Stomach (tissue), 9 donors: ENCODE data around the gene BCR. TPM values are rescaled to one million over a fixed set of nuclear protein-coding genes. Genes with fewer than 3 reads are reported as not detected.

Experiments used
- DNase-seq, 2 donors: peaks; one replicate each; pipeline versions ENCODE4 v3.0.0 to v3.0.0-alpha.2; 2013 to 2019
- H3K27ac ChIP-seq, 5 donors: fragments of 200-600 bp in 4 of 5; sonication (generic) in 4 of 5; one replicate each; pipeline ENCODE4 v1.5.1; 2013 to 2019; ENCODE audit warnings: mild to moderate bottlenecking in 1 of 5, moderate library complexity in 1 of 5
- H3K27me3 ChIP-seq, 3 donors: fragments of 200-600 bp; sonication (generic); one replicate each; pipeline ENCODE4 v1.5.1; 2017 to 2019; ENCODE audit warnings: mixed run types in 1 of 3
- H3K36me3 ChIP-seq, 4 donors: fragments of 200-600 bp; sonication (generic); 1 replicate in 3 of 4; 2 replicates in 1 of 4; pipeline ENCODE4 v1.5.1; 2016 to 2019
- H3K4me1 ChIP-seq, 4 donors: fragments of 200-600 bp; sonication (generic); one replicate each; pipeline ENCODE4 v1.5.1; 2016 to 2019
- H3K4me3 ChIP-seq, 4 donors: fragments of 200-600 bp; sonication (generic) in 3 of 4; one replicate each; pipeline ENCODE4 v1.5.1; 2016 to 2019; ENCODE audit warnings: mild to moderate bottlenecking in 1 of 4
- H3K9me3 ChIP-seq, 4 donors: fragments of 200-600 bp; sonication (generic); one replicate each; pipeline ENCODE4 v1.5.1; 2016 to 2019
- CTCF ChIP-seq, 7 experiments: fragments of 450-650 bp in 4 of 7; fragments of 200-600 bp in 3 of 7; sonication (generic) in 3 of 7; IDR thresholded peaks; one replicate each; pipeline ENCODE4 v1.5.1; 2016 to 2019; ENCODE audit warnings: antibody characterized with exemption in 7 of 7, control low read depth in 2 of 7, mild to moderate bottlenecking in 1 of 7
- EP300 ChIP-seq: sonication (generic); formaldehyde crosslinking; IDR thresholded peaks from one replicate; pipeline ENCODE4 v1.6.1; 2017; ENCODE audit warnings: antibody characterized with exemption
- POLR2A ChIP-seq, 4 donors: fragments of 450-650 bp; IDR thresholded peaks; one replicate each; pipeline ENCODE4 v1.6.1; 2016; ENCODE audit warnings: antibody characterized with exemption in 4 of 4, control low read depth in 2 of 4, mild to moderate bottlenecking in 1 of 4, moderate library complexity in 1 of 4
- POLR2AphosphoS5 ChIP-seq, 3 donors: sonication (generic); formaldehyde crosslinking; IDR thresholded peaks; one replicate each; pipeline ENCODE4 v1.6.1; 2016; ENCODE audit warnings: antibody characterized with exemption in 3 of 3
- WGBS, 5 donors: extraction: QIAGEN DNeasy Blood & Tissue Kit in 3 of 5; methylation state at CpG; one replicate each; pipeline versions ENCODE4 v1.1.5 to v1.1.7; 2013 to 2018; 5-methylcytosine and 5-hydroxymethylcytosine counted together
- intact Hi-C: fragments of 100-400 bp; cut with DNase I; formaldehyde crosslinking; loops from one replicate; pipeline ENCODE4 v1.15.1; 2023; ENCODE audit warnings: low total_unique reads
- polyA plus RNA-seq, 3 donors: library from polyadenylated mRNA; stranded (reverse); fragments of 200-250 nt; gene quantifications; one replicate each; pipeline ENCODE4 v1.2.3, GENCODE V29; 2013
- total RNA-seq, 5 donors: library from RNA; depleted of rRNA; stranded (reverse); fragments of >200 nt; gene quantifications; one replicate each; pipeline versions ENCODE4 v1.1.0 to v1.2.3, GENCODE V29; 2014 to 2016
- donor health status: healthy with polysubstance abuse.
- donor health status: Bipolar disorder and iron deficiency.
- donor health status: healthy.

Gene BCR
- total and polyA plus RNA-seq, 8 donors, result 10.4 to 80.1 (median 19.6) TPM

GRCh38 chr22:23359583-23360123, 179.3 kb downstream of the BCR start:
- intact Hi-C loops, result no loop called here
- Histone ChIP-seq H3K9me3 (no peaks in the 10 kb centered on the region), H3K27ac (no peak overlapping the region), H3K4me1 (peaks cover 0 to 6% (median 0%) of the 10 kb centered on the region in 4 donors), H3K27me3 (no peaks in the 10 kb centered on the region), H3K4me3 (no peak overlapping the region), H3K36me3 (no peaks in the 10 kb centered on the region)
- 63 to 70% (median 67%) methylated on average over 5 of the region's 5 CpGs for WGBS, 5 donors
- DNase-seq, result no peak
- TF ChIP-seq POLR2A (IDR thresholded peaks at IDR 0.05) (no peak), EP300 (no peak), POLR2AphosphoS5 (IDR thresholded peaks at IDR 0.05) (no peak), CTCF (IDR thresholded peaks at IDR 0.05) (no peak)

GRCh38 chr22:23361676-23362075, 181.4 kb downstream of the BCR start:
- no peaks in the 10 kb centered on the region for H3K9me3 ChIP-seq
- no peaks in the 10 kb centered on the region for H3K27me3 ChIP-seq
- no peaks in the 10 kb centered on the region for H3K36me3 ChIP-seq
- H3K4me3 ChIP-seq, result no peak overlapping the region
- H3K27ac ChIP-seq, result no peak overlapping the region
- TF ChIP-seq POLR2A (IDR thresholded peaks at IDR 0.05), result no peak
- TF ChIP-seq CTCF (IDR thresholded peaks at IDR 0.05), result no peak
- no peak for TF ChIP-seq POLR2AphosphoS5 (IDR thresholded peaks at IDR 0.05)
- TF ChIP-seq EP300, result no peak
- H3K4me1 ChIP-seq, result peaks cover 0 to 6% (median 0%) of the 10 kb centered on the region in 4 donors
- no peak for DNase-seq
- intact Hi-C loops, result no loop called here

GRCh38 chr22:23363683-23364082, 183.4 kb downstream of the BCR start:
- intact Hi-C loops, result no loop called here
- Histone ChIP-seq H3K9me3 (no peaks in the 10 kb centered on the region), H3K36me3 (no peaks in the 10 kb centered on the region), H3K4me1 (peaks cover 0 to 6% (median 0%) of the 10 kb centered on the region in 4 donors), H3K27ac (no peak overlapping the region), H3K4me3 (no peak overlapping the region), H3K27me3 (peaks cover 0 to 5% (median 3%) of the 10 kb centered on the region in 3 donors)
- WGBS, 5 donors, result 52 to 67% (median 59%) methylated on average over 3 of the region's 3 CpGs
- TF ChIP-seq POLR2A (IDR thresholded peaks at IDR 0.05) (no peak), CTCF (IDR thresholded peaks at IDR 0.05) (no peak)
- DNase-seq, result no peak

DNA sequence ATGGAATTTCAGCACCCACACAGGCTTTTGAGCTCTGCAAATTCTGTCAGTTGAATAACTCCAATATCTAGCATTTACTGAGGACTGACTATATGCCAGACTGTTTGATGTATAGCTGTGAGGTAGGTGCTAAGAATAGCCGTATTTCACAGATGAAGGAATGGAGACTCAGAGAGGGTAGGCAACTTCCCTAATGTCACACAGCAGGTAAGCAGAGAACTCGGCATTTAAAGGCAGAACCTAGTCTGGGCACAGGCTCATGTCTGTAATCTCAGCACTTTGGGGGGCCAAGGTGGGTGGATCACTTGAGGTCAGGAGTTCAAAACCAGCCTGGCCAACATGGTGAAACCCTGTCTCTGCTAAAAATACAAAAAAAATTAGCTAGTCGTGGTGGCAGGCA, 184.1 kb downstream of the BCR start:
- Histone ChIP-seq H3K36me3 (no peaks in the 10 kb centered on the region), H3K27me3 (peaks cover 0 to 7% (median 3%) of the 10 kb centered on the region in 3 donors), H3K4me3 (no peak overlapping the region), H3K9me3 (no peaks in the 10 kb centered on the region), H3K4me1 (peaks cover 0 to 6% (median 0%) of the 10 kb centered on the region in 4 donors), H3K27ac (no peak overlapping the region)
- intact Hi-C loops, result no loop called here
- no peak for TF ChIP-seq EP300
- TF ChIP-seq POLR2AphosphoS5 (IDR thresholded peaks at IDR 0.05), result no peak
- TF ChIP-seq CTCF (IDR thresholded peaks at IDR 0.05), result no peak
- TF ChIP-seq POLR2A (IDR thresholded peaks at IDR 0.05), result no peak
- DNase-seq, result no peak
- 56 to 83% (median 59%) methylated on average over 3 of the region's 3 CpGs for WGBS, 5 donors
